K562 (cell line): ENCODE results near the gene FEN1. TPM values are rescaled to one million over a fixed set of nuclear protein-coding genes. Genes with fewer than 3 reads are reported as not detected.

Source experiments
- ATF7 ChIP-seq: fragments of 450-650 bp; IDR thresholded peaks from 2 replicates; pipeline ENCODE4 v1.7.1; 2014; ENCODE audit warnings: mild to moderate bottlenecking, moderate library complexity
- HMGN3 ChIP-seq: IDR thresholded peaks from 2 replicates; pipeline ENCODE4 v1.6.1; 2011; ENCODE audit warnings: borderline replicate concordance, low read depth, mild to moderate bottlenecking, mixed read lengths, low read length; ENCODE audit not compliant: insufficient read length; ENCODE audit errors: extremely low read depth
- MTA2 ChIP-seq: fragments of 450-650 bp; IDR thresholded peaks from 2 replicates; pipeline ENCODE4 v1.6.1; 2016; ENCODE audit warnings: low read depth
- PCBP2 ChIP-seq: fragments of 200-400 bp; formaldehyde crosslinking; IDR thresholded peaks from 2 replicates; pipeline ENCODE4 v1.6.1; 2018; ENCODE audit warnings: low read length, low read depth, mild to moderate bottlenecking, moderate library complexity; ENCODE audit not compliant: poor library complexity, severe bottlenecking
- PPARD ChIP-seq: fragments of 250-450 bp; sonication (Bioruptor Pico); IDR thresholded peaks from 2 replicates; pipeline ENCODE4 v1.8.0; 2022; ENCODE audit warnings: inconsistent platforms, mild to moderate bottlenecking, moderate library complexity
- RAD21 ChIP-seq, 2 experiments: fragments of 250-450 bp in 1 of 2; fragments of 450-650 bp in 1 of 2; sonication (Bioruptor Pico) in 1 of 2; formaldehyde crosslinking in 1 of 2; IDR thresholded peaks in 1 of 2; conservative IDR thresholded peaks in 1 of 2; 2 replicates each; pipeline versions ENCODE4 v1.4.0 to v1.8.0; 2020 to 2022; ENCODE audit warnings: mild to moderate bottlenecking in 2 of 2, moderate library complexity in 1 of 2
- TCF3 ChIP-seq: sonication (generic); formaldehyde crosslinking; IDR thresholded peaks from 2 replicates; pipeline ENCODE4 v1.4.0; 2020; ENCODE audit warnings: mild to moderate bottlenecking, missing genetic modification reagents
- VEZF1 ChIP-seq: fragments of 200-800 bp; sonication (Bioruptor generic); IDR thresholded peaks from 2 replicates; pipeline ENCODE4 v1.6.1; 2017; ENCODE audit warnings: missing genetic modification characterization, missing compliant biosample characterization
- ZFP30 ChIP-seq: fragments of 250-450 bp; sonication (Bioruptor Pico); IDR thresholded peaks from 2 replicates; pipeline ENCODE4 v1.8.0; 2022; ENCODE audit warnings: moderate library complexity, mild to moderate bottlenecking, inconsistent platforms, borderline replicate concordance
- ZNF174 ChIP-seq: fragments of 250-450 bp; sonication (Bioruptor Pico); IDR thresholded peaks from 2 replicates; pipeline ENCODE4 v1.4.0; 2020; ENCODE audit warnings: mild to moderate bottlenecking
- polyA plus RNA-seq, 8 experiments: library from polyadenylated mRNA; depleted of rRNA in 4 of 8; stranded (reverse) in 5 of 8; unstranded in 3 of 8; fragments of >200 nt; fragmentation: Nextera tagmentation in 2 of 8; fragmentation: Illumina TruSeq in 1 of 8; extraction: Ambion mirVana in 2 of 8; extraction: Trizol in 1 of 8; gene quantifications; 2 replicates each; pipeline versions ENCODE4 v1.2.1 to v1.2.3, GENCODE V29; 2011 to 2014; ENCODE audit warnings: inconsistent platforms in 1 of 8, missing spikeins in 1 of 8
- total RNA-seq, 7 experiments: library from RNA; depleted of rRNA in 6 of 7; stranded (reverse); fragments of >200 nt in 6 of 7; fragmentation: Illumina TruSeq in 2 of 7; extraction: Trizol in 2 of 7; gene quantifications; 2 replicates each; pipeline versions ENCODE4 v1.2.1 to v1.2.3, GENCODE V29; 2011 to 2021; ENCODE audit warnings: low replicate concordance in 1 of 7
- TF ChIP-seq, protein P1 (sequence below): sonication (generic); formaldehyde crosslinking; IDR thresholded peaks from 2 replicates; pipeline ENCODE4 v1.8.0; 2022; ENCODE audit warnings: missing genetic modification reagents, mild to moderate bottlenecking, borderline replicate concordance
- TF ChIP-seq, protein P2 (sequence below): fragments of 450-650 bp; IDR thresholded peaks from 2 replicates; pipeline ENCODE4 v1.6.1; 2018; ENCODE audit not compliant: partially characterized antibody
- TF ChIP-seq, protein P3 (sequence below), 2 experiments: fragments of 450-650 bp in 1 of 2; sonication (generic) in 1 of 2; formaldehyde crosslinking in 1 of 2; IDR thresholded peaks in 1 of 2; conservative IDR thresholded peaks in 1 of 2; 2 replicates each; pipeline versions ENCODE4 v1.6.1 to v1.8.1; 2016 to 2023; ENCODE audit warnings: mild to moderate bottlenecking in 2 of 2, moderate library complexity in 2 of 2, inconsistent platforms in 1 of 2, missing genetic modification reagents in 1 of 2

Gene FEN1
- total and polyA plus RNA-seq, 9 of the 15 experiments (the other 6 are each of a cell fraction or from before 2014, with no cell fraction given), result 58.1 to 156 (median 137) TPM

GRCh38 chr11:61754534-61755482 is 37.9 kb upstream of the FEN1 start (continued):
- TF ChIP-seq, protein P1, sequence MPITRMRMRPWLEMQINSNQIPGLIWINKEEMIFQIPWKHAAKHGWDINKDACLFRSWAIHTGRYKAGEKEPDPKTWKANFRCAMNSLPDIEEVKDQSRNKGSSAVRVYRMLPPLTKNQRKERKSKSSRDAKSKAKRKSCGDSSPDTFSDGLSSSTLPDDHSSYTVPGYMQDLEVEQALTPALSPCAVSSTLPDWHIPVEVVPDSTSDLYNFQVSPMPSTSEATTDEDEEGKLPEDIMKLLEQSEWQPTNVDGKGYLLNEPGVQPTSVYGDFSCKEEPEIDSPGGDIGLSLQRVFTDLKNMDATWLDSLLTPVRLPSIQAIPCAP (CRISPR knock-in tag), result no peak
- TF ChIP-seq ZFP30 (CRISPR knock-in tag) (no peak), ZNF174 (no peak), PCBP2 (no peak), VEZF1 (CRISPR knock-in tag) (peak; percentile 97), TCF3 (CRISPR knock-in tag) (peak; percentile 20; the same call in 1 of the 2 replicates), HMGN3 (peak; percentile 65), MTA2 (no peak), PPARD (CRISPR knock-in tag) (no peak), ATF7 (peak; percentile 44; the same call in 1 of the 2 replicates), RAD21 (CRISPR knock-in tag; conservative IDR thresholded peaks at IDR 0.05 in 1 of 2, IDR thresholded peaks at IDR 0.05 in 1 of 2) (no peak)
- TF ChIP-seq, protein P2, sequence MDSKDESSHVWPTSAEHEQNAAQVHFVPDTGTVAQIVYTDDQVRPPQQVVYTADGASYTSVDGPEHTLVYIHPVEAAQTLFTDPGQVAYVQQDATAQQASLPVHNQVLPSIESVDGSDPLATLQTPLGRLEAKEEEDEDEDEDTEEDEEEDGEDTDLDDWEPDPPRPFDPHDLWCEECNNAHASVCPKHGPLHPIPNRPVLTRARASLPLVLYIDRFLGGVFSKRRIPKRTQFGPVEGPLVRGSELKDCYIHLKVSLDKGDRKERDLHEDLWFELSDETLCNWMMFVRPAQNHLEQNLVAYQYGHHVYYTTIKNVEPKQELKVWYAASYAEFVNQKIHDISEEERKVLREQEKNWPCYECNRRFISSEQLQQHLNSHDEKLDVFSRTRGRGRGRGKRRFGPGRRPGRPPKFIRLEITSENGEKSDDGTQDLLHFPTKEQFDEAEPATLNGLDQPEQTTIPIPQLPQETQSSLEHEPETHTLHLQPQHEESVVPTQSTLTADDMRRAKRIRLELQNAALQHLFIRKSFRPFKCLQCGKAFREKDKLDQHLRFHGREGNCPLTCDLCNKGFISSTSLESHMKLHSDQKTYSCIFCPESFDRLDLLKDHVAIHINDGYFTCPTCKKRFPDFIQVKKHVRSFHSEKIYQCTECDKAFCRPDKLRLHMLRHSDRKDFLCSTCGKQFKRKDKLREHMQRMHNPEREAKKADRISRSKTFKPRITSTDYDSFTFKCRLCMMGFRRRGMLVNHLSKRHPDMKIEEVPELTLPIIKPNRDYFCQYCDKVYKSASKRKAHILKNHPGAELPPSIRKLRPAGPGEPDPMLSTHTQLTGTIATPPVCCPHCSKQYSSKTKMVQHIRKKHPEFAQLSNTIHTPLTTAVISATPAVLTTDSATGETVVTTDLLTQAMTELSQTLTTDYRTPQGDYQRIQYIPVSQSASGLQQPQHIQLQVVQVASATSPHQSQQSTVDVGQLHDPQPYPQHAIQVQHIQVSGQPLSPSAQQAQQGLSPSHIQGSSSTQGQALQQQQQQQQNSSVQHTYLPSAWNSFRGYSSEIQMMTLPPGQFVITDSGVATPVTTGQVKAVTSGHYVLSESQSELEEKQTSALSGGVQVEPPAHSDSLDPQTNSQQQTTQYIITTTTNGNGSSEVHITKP, result peak; percentile 39
- TF ChIP-seq, protein P3, sequence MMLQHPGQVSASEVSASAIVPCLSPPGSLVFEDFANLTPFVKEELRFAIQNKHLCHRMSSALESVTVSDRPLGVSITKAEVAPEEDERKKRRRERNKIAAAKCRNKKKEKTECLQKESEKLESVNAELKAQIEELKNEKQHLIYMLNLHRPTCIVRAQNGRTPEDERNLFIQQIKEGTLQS (IDR thresholded peaks at IDR 0.05), result peak; percentile 68; the same call in 1 of the 2 replicates
- TF ChIP-seq, protein P3 (CRISPR knock-in tag; conservative IDR thresholded peaks at IDR 0.05), result no peak
